Measurements from ENCODE around the gene EPHA6. TPM values are rescaled to one million over a fixed set of nuclear protein-coding genes. Genes with fewer than 3 reads are reported as not detected.

EPHA6 gene
- total RNA-seq, 1 experiment from 2014 or later, result 3.6 TPM

DNA sequence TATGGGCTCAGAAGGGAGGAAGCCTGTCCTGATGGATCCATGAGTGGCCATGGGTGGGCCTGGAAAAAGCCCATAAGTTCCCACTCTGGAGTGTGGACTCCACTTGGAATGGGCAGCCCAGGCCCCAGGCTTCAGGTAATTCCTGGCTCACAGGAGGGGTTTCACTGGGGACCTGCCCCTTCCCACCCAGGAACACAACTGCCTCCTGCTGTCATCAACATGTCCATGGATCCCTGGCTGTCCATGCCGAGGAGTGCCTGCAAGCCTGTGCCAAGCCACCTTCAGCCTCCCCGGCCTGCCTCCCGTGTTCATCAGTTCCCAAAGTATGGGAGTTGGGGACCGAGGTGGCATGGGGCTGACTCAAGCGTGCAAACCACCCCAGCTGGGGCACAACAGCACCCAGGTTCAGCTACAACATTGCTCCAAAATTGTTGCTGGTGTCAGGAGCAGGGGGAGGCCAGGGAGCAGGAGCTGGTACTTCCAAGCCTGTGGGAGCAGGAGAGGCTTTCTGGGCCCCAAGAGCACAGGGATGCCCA, 479.3 kb downstream of the EPHA6 start:
- H3K79me2 ChIP-seq (ENCODE audit: low read length), result no peaks in the 10 kb centered on the region
- H3F3A ChIP-seq (ENCODE audit: low read length, unreplicated experiment), result no peaks in the 10 kb centered on the region
- intact Hi-C loops (cut with micrococcal nuclease), result no loop called here
- POLR2A ChIA-PET (ENCODE audit: unreplicated experiment), result no interaction called here
- H3K27ac ChIP-seq (ENCODE audit: low read length), result no peak overlapping the region
- 0 out of 2 replicates have a peak, but pooled peaks cover 5% of the 10 kb centered on the region for H3K9me3 ChIP-seq (ENCODE audit: low read length)
- no peak for ATAC-seq
- BruUV-seq (replicated peaks), result no TSS peak
- no peaks in the 10 kb centered on the region for H3K36me3 ChIP-seq (ENCODE audit: low read depth, low read length)
- no peaks in the 10 kb centered on the region for H3K27me3 ChIP-seq (ENCODE audit: low read length)
- no peak for DNase-seq
- no peak overlapping the region for H3K4me3 ChIP-seq (ENCODE audit: low read length)
- no peak overlapping the region for H2AFZ ChIP-seq (ENCODE audit: low read length)
- TF ChIP-seq EZH2 (IDR thresholded peaks at IDR 0.05; ENCODE audit: low read length, unreplicated experiment) (no peak), EZH2phosphoT487 (IDR thresholded peaks at IDR 0.05; ENCODE audit: borderline replicate concordance, low read length) (no peak), CTCF (conservative IDR thresholded peaks at IDR 0.05; ENCODE audit: low read depth, low read length) (no peak)
- no peak overlapping the region for H3K4me2 ChIP-seq (ENCODE audit: low read length)
- H4K20me1 ChIP-seq (ENCODE audit: low read length), result no peaks in the 10 kb centered on the region
- no peak overlapping the region for H3K9ac ChIP-seq (ENCODE audit: low read length)
- no peaks in the 10 kb centered on the region for H3K4me1 ChIP-seq (ENCODE audit: insufficient read depth, low read length)
- H3K9me2 ChIP-seq (replicated peaks; ENCODE audit: low read length), result no peaks in the 10 kb centered on the region
- CTCF ChIA-PET, result no interaction called here

GRCh38 chr3:97297032-97297431, 482.6 kb downstream of the EPHA6 start:
- BruUV-seq (replicated peaks), result no TSS peak
- ChIA-PET CTCF (no interaction called here), POLR2A (ENCODE audit: unreplicated experiment) (no interaction called here)
- H3F3A ChIP-seq (ENCODE audit: low read length, unreplicated experiment), result no peaks in the 10 kb centered on the region
- intact Hi-C loops (cut with micrococcal nuclease), result no loop called here
- no peak overlapping the region for H3K4me3 ChIP-seq (ENCODE audit: low read length)
- H3K9me3 ChIP-seq (ENCODE audit: low read length), result 0 out of 2 replicates have a peak, but pooled peaks cover 5% of the 10 kb centered on the region
- H2AFZ ChIP-seq (ENCODE audit: low read length), result no peak overlapping the region
- no peaks in the 10 kb centered on the region for H3K9me2 ChIP-seq (replicated peaks; ENCODE audit: low read length)
- no peak for DNase-seq
- H3K79me2 ChIP-seq (ENCODE audit: low read length), result no peaks in the 10 kb centered on the region
- TF ChIP-seq EZH2 (IDR thresholded peaks at IDR 0.05; ENCODE audit: low read length, unreplicated experiment) (no peak), EZH2phosphoT487 (IDR thresholded peaks at IDR 0.05; ENCODE audit: borderline replicate concordance, low read length) (no peak), CTCF (conservative IDR thresholded peaks at IDR 0.05; ENCODE audit: low read depth, low read length) (no peak)
- no peaks in the 10 kb centered on the region for H3K4me1 ChIP-seq (ENCODE audit: insufficient read depth, low read length)
- H3K27me3 ChIP-seq (ENCODE audit: low read length), result no peaks in the 10 kb centered on the region
- no peaks in the 10 kb centered on the region for H3K36me3 ChIP-seq (ENCODE audit: low read depth, low read length)
- H3K27ac ChIP-seq (ENCODE audit: low read length), result no peak overlapping the region
- H4K20me1 ChIP-seq (ENCODE audit: low read length), result no peaks in the 10 kb centered on the region
- H3K9ac ChIP-seq (ENCODE audit: low read length), result no peak overlapping the region
- ATAC-seq, result no peak
- H3K4me2 ChIP-seq (ENCODE audit: low read length), result no peak overlapping the region

- intact Hi-C loops (cut with micrococcal nuclease), result no loop called here
- H3K27me3 ChIP-seq (ENCODE audit: low read length), result no peaks in the 10 kb centered on the region
- no peak overlapping the region for H3K27ac ChIP-seq (ENCODE audit: low read length)
- BruUV-seq (replicated peaks), result no TSS peak
- no peaks in the 10 kb centered on the region for H3K36me3 ChIP-seq (ENCODE audit: low read depth, low read length)
- ChIA-PET CTCF (no interaction called here), POLR2A (ENCODE audit: unreplicated experiment) (no interaction called here)
- H3K4me2 ChIP-seq (ENCODE audit: low read length), result no peak overlapping the region
- ATAC-seq (no peak), DNase-seq (no peak)
- no peaks in the 10 kb centered on the region for H3F3A ChIP-seq (ENCODE audit: low read length, unreplicated experiment)
- TF ChIP-seq CTCF (conservative IDR thresholded peaks at IDR 0.05; ENCODE audit: low read depth, low read length) (no peak), EZH2phosphoT487 (IDR thresholded peaks at IDR 0.05; ENCODE audit: borderline replicate concordance, low read length) (no peak), EZH2 (IDR thresholded peaks at IDR 0.05; ENCODE audit: low read length, unreplicated experiment) (no peak)
- no peaks in the 10 kb centered on the region for H3K79me2 ChIP-seq (ENCODE audit: low read length)
- no peak overlapping the region for H3K9ac ChIP-seq (ENCODE audit: low read length)
- H2AFZ ChIP-seq (ENCODE audit: low read length), result no peak overlapping the region
- no peaks in the 10 kb centered on the region for H4K20me1 ChIP-seq (ENCODE audit: low read length)
- H3K4me3 ChIP-seq (ENCODE audit: low read length), result no peak overlapping the region
- no peaks in the 10 kb centered on the region for H3K4me1 ChIP-seq (ENCODE audit: insufficient read depth, low read length)
- H3K9me2 ChIP-seq (replicated peaks; ENCODE audit: low read length), result no peaks in the 10 kb centered on the region
- no peaks in the 10 kb centered on the region for H3K9me3 ChIP-seq (ENCODE audit: low read length)
These were observed 486.7 kb downstream of the EPHA6 start for GRCh38 chr3:97301114-97301513.
